ENCODE results near the gene ALKBH5. TPM values are rescaled to one million over a fixed set of nuclear protein-coding genes. Genes with fewer than 3 reads are reported as not detected.

The ALKBH5 gene
- total RNA-seq, 4 donors from 2014 or later = 67.1 to 92.7 (median 73.2) TPM

- Histone ChIP-seq H3K36me3 (peaks cover 23% of the 10 kb centered on the region), H3K4me3 (no peak overlapping the region), H3K27ac (no peak overlapping the region), H3K4me1 (peaks cover 17% of the 10 kb centered on the region), H3K27me3 (no peaks in the 10 kb centered on the region), H3K9me3 (no peaks in the 10 kb centered on the region)
- WGBS = 96% methylated on average over 7 of the region's 7 CpGs
- TF ChIP-seq EP300 (IDR thresholded peaks at IDR 0.05) (no peak), POLR2A (IDR thresholded peaks at IDR 0.05) (no peak), CTCF (IDR thresholded peaks at IDR 0.05) (no peak), POLR2AphosphoS5 (IDR thresholded peaks at IDR 0.05) (no peak)
- no peak for DNase-seq (ENCODE audit: low spot score in 2 of 2)
These were observed 46.1 kb downstream of the ALKBH5 start for GRCh38 chr17:18229771-18230170.

- Histone ChIP-seq H3K27ac (no peak overlapping the region), H3K9me3 (no peaks in the 10 kb centered on the region), H3K27me3 (no peaks in the 10 kb centered on the region), H3K36me3 (peaks cover 30% of the 10 kb centered on the region), H3K4me1 (peaks cover 20% of the 10 kb centered on the region), H3K4me3 (no peak overlapping the region)
- 78% methylated on average over 5 of the region's 14 CpGs for WGBS
- TF ChIP-seq CTCF (IDR thresholded peaks at IDR 0.05) = no peak
- no peak for TF ChIP-seq POLR2AphosphoS5 (IDR thresholded peaks at IDR 0.05)
- TF ChIP-seq POLR2A (IDR thresholded peaks at IDR 0.05) = no peak
- no peak for TF ChIP-seq EP300 (IDR thresholded peaks at IDR 0.05)
- DNase-seq (ENCODE audit: low spot score in 2 of 2) = no peak
These were observed 46.9 kb downstream of the ALKBH5 start for GRCh38 chr17:18230288-18231141.

- Histone ChIP-seq H3K9me3 (no peaks in the 10 kb centered on the region), H3K36me3 (peaks cover 32% of the 10 kb centered on the region), H3K27ac (no peak overlapping the region), H3K27me3 (no peaks in the 10 kb centered on the region), H3K4me3 (no peak overlapping the region), H3K4me1 (peaks cover 23% of the 10 kb centered on the region)
- no peak for DNase-seq (ENCODE audit: low spot score in 2 of 2)
- 60% methylated on average over 7 of the region's 9 CpGs for whole genome bisulfite sequencing
- no peak for TF ChIP-seq POLR2AphosphoS5 (IDR thresholded peaks at IDR 0.05)
- no peak for TF ChIP-seq POLR2A (IDR thresholded peaks at IDR 0.05)
These were observed 47.5 kb downstream of the ALKBH5 start for GRCh38 chr17:18231164-18231563.

GRCh38 chr17:18233803-18234518 is 50.3 kb downstream of the ALKBH5 start:
- H3K9me3 ChIP-seq = no peaks in the 10 kb centered on the region
- H3K27me3 ChIP-seq = no peaks in the 10 kb centered on the region
- H3K4me1 ChIP-seq = peaks cover 15% of the 10 kb centered on the region
- peaks cover 51% of the 10 kb centered on the region for H3K36me3 ChIP-seq
- no peak overlapping the region for H3K4me3 ChIP-seq
- DNase-seq (ENCODE audit: low spot score in 2 of 2) = no peak
- no peak for TF ChIP-seq POLR2AphosphoS5 (IDR thresholded peaks at IDR 0.05)
- no peak for TF ChIP-seq POLR2A (IDR thresholded peaks at IDR 0.05)
- TF ChIP-seq CTCF (IDR thresholded peaks at IDR 0.05) = no peak
- no peak for TF ChIP-seq EP300 (IDR thresholded peaks at IDR 0.05)
- 100% methylated on average over 1 of the region's 22 CpGs for WGBS
- no peak overlapping the region for H3K27ac ChIP-seq

- DNase-seq (ENCODE audit: low spot score in 2 of 2) = peak in 1 of 2 donors; percentile 48
- Histone ChIP-seq H3K4me3 (no peak overlapping the region), H3K27me3 (no peaks in the 10 kb centered on the region), H3K27ac (peak overlapping the region; percentile 55), H3K36me3 (peaks cover 56% of the 10 kb centered on the region), H3K4me1 (peaks cover 15% of the 10 kb centered on the region), H3K9me3 (no peaks in the 10 kb centered on the region)
- TF ChIP-seq POLR2A (IDR thresholded peaks at IDR 0.05) (no peak), POLR2AphosphoS5 (IDR thresholded peaks at IDR 0.05) (no peak), CTCF (IDR thresholded peaks at IDR 0.05) (no peak), EP300 (IDR thresholded peaks at IDR 0.05) (no peak)
- WGBS = 91% methylated on average over 15 of the region's 22 CpGs
These were observed 51.3 kb downstream of the ALKBH5 start for GRCh38 chr17:18234853-18235380.
